HG03354 (cell line): ENCODE results near the gene TMPRSS11D.

Experiments used
- ATAC-seq: cut with Tn5 transposase; IDR thresholded peaks from one replicate; pipeline ENCODE4 v1.9.1; 2021; ENCODE audit warnings: mild to moderate bottlenecking; ENCODE audit not compliant: unreplicated experiment, poor library complexity, severe bottlenecking

The TMPRSS11D gene

GRCh38 chr4:67883902-67884301, at the start of gene TMPRSS11D:
Gene TMPRSS11D, minus strand, starts transcription at chr4:67884002. Its CDS starts 69 bp downstream, at chr4:67883933.
- no peak for ATAC-seq

- no peak for ATAC-seq
These were observed 49.2 kb upstream of the TMPRSS11D start for GRCh38 chr4:67933038-67933437.

- ATAC-seq, result no peak
These were observed 47.5 kb upstream of the TMPRSS11D start for GRCh38 chr4:67931256-67931655.

- ATAC-seq, result no peak
These were observed 45.6 kb upstream of the TMPRSS11D start for GRCh38 chr4:67929426-67929825.

GRCh38 chr4:67928546-67928945, 44.7 kb upstream of the TMPRSS11D start:
- ATAC-seq, result no peak

- no peak for ATAC-seq
These were observed 43.4 kb upstream of the TMPRSS11D start for GRCh38 chr4:67927251-67927650.

- ATAC-seq, result no peak
These were observed 42.7 kb upstream of the TMPRSS11D start for GRCh38 chr4:67926485-67926884.

GRCh38 chr4:67922697-67923096, 38.9 kb upstream of the TMPRSS11D start:
- no peak for ATAC-seq

GRCh38 chr4:67918428-67918827, 34.6 kb upstream of the TMPRSS11D start:
- ATAC-seq, result no peak

- ATAC-seq, result no peak
These were observed 31.7 kb upstream of the TMPRSS11D start for GRCh38 chr4:67915400-67915966.

- no peak for ATAC-seq
These were observed 28.3 kb upstream of the TMPRSS11D start for GRCh38 chr4:67912080-67912479.

- ATAC-seq, result no peak
These were observed 27.8 kb upstream of the TMPRSS11D start for GRCh38 chr4:67911638-67912037.

GRCh38 chr4:67911141-67911540, 27.3 kb upstream of the TMPRSS11D start:
- no peak for ATAC-seq

GRCh38 chr4:67910585-67910905, 26.7 kb upstream of the TMPRSS11D start:
- peak; percentile 8 for ATAC-seq

GRCh38 chr4:67909905-67910584, 26.2 kb upstream of the TMPRSS11D start:
- ATAC-seq, result peak; percentile 67

GRCh38 chr4:67907650-67908049, 23.8 kb upstream of the TMPRSS11D start:
- ATAC-seq, result no peak

- ATAC-seq, result no peak
These were observed 15.3 kb upstream of the TMPRSS11D start for GRCh38 chr4:67899096-67899495.

- no peak for ATAC-seq
These were observed 13.9 kb upstream of the TMPRSS11D start for GRCh38 chr4:67897686-67898085.

GRCh38 chr4:67896421-67897065, 12.7 kb upstream of the TMPRSS11D start:
- ATAC-seq, result no peak

GRCh38 chr4:67894659-67895058, 10.9 kb upstream of the TMPRSS11D start:
- ATAC-seq, result no peak

- no peak for ATAC-seq
These were observed 9.1 kb upstream of the TMPRSS11D start for GRCh38 chr4:67892905-67893304.
